ENCODE measurements around the gene CEP128. TPM values are rescaled to one million over a fixed set of nuclear protein-coding genes. Genes with fewer than 3 reads are reported as not detected.

The CEP128 gene
- total and polyA plus RNA-seq, 2 donors = 2.1 to 14.3 TPM

GRCh38 chr14:80768646-80769045 is 172.9 kb downstream of the CEP128 start:
- Histone ChIP-seq H3K4me3 (ENCODE audit: low read depth, low read length) (no peak overlapping the region), H3K4me1 (ENCODE audit: insufficient read depth) (no peaks in the 10 kb centered on the region), H3K27ac (ENCODE audit: low read depth) (no peak overlapping the region), H3K36me3 (ENCODE audit: insufficient read depth) (no peaks in the 10 kb centered on the region)
- DNase-seq (ENCODE audit: extremely low spot score) = no peak
- WGBS = 85% methylated on average over 3 of the region's 3 CpGs

- DNase-seq (ENCODE audit: extremely low spot score) = no peak
- Histone ChIP-seq H3K4me1 (ENCODE audit: insufficient read depth) (no peaks in the 10 kb centered on the region), H3K4me3 (ENCODE audit: low read depth, low read length) (no peak overlapping the region), H3K36me3 (ENCODE audit: insufficient read depth) (no peaks in the 10 kb centered on the region), H3K27ac (ENCODE audit: low read depth) (no peak overlapping the region)
- 90% methylated on average over 6 of the region's 6 CpGs for WGBS
Observed at GRCh38 chr14:80764921-80765507, 176.5 kb downstream of the CEP128 start.

DNA sequence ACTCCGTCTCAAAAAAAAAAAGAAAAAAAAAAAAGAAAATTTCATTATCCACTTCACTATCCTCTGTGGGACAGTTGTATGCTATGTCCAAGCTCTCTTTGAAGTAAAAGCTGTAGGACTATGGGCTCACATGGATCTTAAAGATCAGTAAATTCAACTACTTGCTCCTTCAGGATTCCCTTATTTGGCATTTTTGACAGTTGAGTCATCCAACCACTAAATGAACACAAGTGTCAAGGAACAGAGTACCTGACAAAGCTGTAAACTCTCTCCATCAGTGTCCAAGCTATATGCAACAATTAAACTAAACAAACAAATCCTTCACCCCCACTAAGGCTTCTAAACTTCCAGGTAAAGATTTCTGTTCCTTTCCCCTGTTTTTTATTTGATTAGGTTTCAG is 177.0 kb downstream of the CEP128 start:
- Histone ChIP-seq H3K36me3 (ENCODE audit: insufficient read depth) (no peaks in the 10 kb centered on the region), H3K27ac (ENCODE audit: low read depth) (no peak overlapping the region), H3K4me1 (ENCODE audit: insufficient read depth) (no peaks in the 10 kb centered on the region), H3K4me3 (ENCODE audit: low read depth, low read length) (no peak overlapping the region)
- 100% methylated on average over 1 of the region's 1 CpG for WGBS
- no peak for DNase-seq (ENCODE audit: extremely low spot score)

GRCh38 chr14:80762641-80763228 is 178.8 kb downstream of the CEP128 start:
- no peaks in the 10 kb centered on the region for H3K36me3 ChIP-seq (ENCODE audit: insufficient read depth)
- no peaks in the 10 kb centered on the region for H3K4me1 ChIP-seq (ENCODE audit: insufficient read depth)
- no peak overlapping the region for H3K4me3 ChIP-seq (ENCODE audit: low read depth, low read length)
- H3K27ac ChIP-seq (ENCODE audit: low read depth) = no peak overlapping the region
- 98% methylated on average over 3 of the region's 3 CpGs for WGBS
- no peak for DNase-seq (ENCODE audit: extremely low spot score)

DNA sequence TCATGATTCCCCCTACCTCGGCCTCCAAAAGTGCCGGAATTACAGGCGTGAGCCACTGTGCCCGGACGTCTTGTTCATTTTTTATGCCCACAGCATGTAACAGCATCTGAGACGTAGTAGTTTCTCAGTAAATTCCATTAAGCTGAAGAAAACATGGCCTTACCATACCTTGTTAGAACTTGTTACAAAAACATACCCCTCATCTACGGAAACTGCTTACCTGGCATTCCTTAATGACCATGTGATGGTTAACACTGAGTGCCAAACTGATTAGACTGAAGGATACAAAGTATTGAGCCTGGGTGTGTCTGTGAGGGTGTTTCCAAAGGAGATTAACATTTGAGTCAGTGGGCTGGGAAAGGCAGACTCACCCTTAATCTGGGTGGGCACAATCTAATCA is 186.8 kb downstream of the CEP128 start:
- DNase-seq (ENCODE audit: extremely low spot score) = no peak
- Histone ChIP-seq H3K4me3 (ENCODE audit: low read depth, low read length) (no peak overlapping the region), H3K4me1 (ENCODE audit: insufficient read depth) (no peaks in the 10 kb centered on the region), H3K27ac (ENCODE audit: low read depth) (no peak overlapping the region), H3K36me3 (ENCODE audit: insufficient read depth) (no peaks in the 10 kb centered on the region)
- WGBS = 97% methylated on average over 7 of the region's 7 CpGs

- Histone ChIP-seq H3K4me3 (ENCODE audit: low read depth, low read length) (no peak overlapping the region), H3K36me3 (ENCODE audit: insufficient read depth) (no peaks in the 10 kb centered on the region), H3K4me1 (ENCODE audit: insufficient read depth) (no peaks in the 10 kb centered on the region), H3K27ac (ENCODE audit: low read depth) (no peak overlapping the region)
- WGBS = 92% methylated on average over 1 of the region's 1 CpG
- DNase-seq (ENCODE audit: extremely low spot score) = no peak
Observed at GRCh38 chr14:80751285-80751684, 190.3 kb downstream of the CEP128 start.

GRCh38 chr14:80726211-80726610 is 215.3 kb downstream of the CEP128 start:
- Histone ChIP-seq H3K36me3 (ENCODE audit: insufficient read depth) (no peaks in the 10 kb centered on the region), H3K27ac (ENCODE audit: low read depth) (no peak overlapping the region), H3K4me3 (ENCODE audit: low read depth, low read length) (no peak overlapping the region), H3K4me1 (ENCODE audit: insufficient read depth) (no peaks in the 10 kb centered on the region)
- whole genome bisulfite sequencing = 97% methylated on average over 1 of the region's 1 CpG
- no peak for DNase-seq (ENCODE audit: extremely low spot score)

- Histone ChIP-seq H3K36me3 (ENCODE audit: insufficient read depth) (no peaks in the 10 kb centered on the region), H3K4me3 (ENCODE audit: low read depth, low read length) (no peak overlapping the region), H3K4me1 (ENCODE audit: insufficient read depth) (no peaks in the 10 kb centered on the region), H3K27ac (ENCODE audit: low read depth) (no peak overlapping the region)
- no peak for DNase-seq (ENCODE audit: extremely low spot score)
- WGBS = 94% methylated on average over 1 of the region's 1 CpG
Observed at GRCh38 chr14:80718940-80719339, 222.6 kb downstream of the CEP128 start.

DNA sequence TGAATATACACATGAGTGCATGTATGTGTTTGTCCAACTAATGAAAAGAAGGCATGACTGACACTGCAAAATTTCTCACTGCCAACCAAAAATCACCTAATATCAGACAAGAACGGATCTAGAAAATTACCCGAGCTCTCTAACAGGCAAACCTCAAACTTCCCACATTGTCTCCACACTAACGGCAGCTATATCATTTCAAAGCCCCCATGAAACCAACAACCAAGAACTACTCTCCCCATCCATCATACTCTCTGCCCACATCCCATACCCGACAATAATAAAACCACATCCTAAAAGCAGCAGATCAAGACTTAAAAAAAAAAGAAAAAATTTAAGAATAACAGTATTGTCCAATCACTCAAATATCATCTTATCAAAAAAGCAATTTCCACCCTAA is 227.1 kb downstream of the CEP128 start:
- Histone ChIP-seq H3K27ac (ENCODE audit: low read depth) (no peak overlapping the region), H3K4me3 (ENCODE audit: low read depth, low read length) (no peak overlapping the region), H3K4me1 (ENCODE audit: insufficient read depth) (no peaks in the 10 kb centered on the region), H3K36me3 (ENCODE audit: insufficient read depth) (no peaks in the 10 kb centered on the region)
- no peak for DNase-seq (ENCODE audit: extremely low spot score)
- WGBS = 85% methylated on average over 4 of the region's 4 CpGs

DNA sequence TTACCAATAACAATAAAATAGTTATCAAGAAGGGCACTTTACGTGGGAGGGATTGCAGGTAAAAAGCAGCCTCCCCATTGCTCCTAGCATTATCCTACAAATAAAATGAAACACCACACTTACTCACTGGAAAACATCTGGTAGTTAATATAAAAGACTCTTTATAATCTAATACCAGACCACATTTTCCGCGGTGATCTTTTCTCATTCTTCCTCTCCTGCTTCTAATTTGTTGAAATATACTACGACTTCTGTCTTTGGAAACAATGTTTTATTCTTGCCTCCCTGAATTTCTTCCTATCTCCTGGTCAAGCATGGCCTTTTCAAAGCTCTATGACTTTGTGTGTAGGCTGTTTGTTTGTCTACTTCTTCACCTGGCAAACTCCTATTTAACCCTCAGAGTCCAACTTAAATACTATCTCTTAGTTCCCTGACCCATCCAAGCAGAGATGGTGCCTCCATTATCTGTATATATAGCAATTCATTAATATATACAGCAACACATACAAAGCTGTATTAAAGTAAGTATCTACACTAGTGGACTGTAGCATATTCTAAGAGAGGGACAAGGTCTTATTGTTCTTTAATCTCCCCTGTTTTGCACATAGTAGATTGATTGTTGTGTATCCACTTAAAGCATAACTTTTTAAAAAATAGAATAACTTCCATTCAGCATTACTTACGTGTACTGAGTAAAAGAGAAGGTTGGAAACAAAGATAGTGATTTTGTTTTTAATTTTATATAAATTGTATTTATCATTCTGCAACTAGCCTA is 228.3 kb downstream of the CEP128 start:
- no peak for DNase-seq (ENCODE audit: extremely low spot score)
- 93% methylated on average over 5 of the region's 5 CpGs for whole genome bisulfite sequencing

GRCh38 chr14:80705241-80705980 is 236.1 kb downstream of the CEP128 start:
- H3K4me1 ChIP-seq (ENCODE audit: insufficient read depth) = no peaks in the 10 kb centered on the region
- H3K36me3 ChIP-seq (ENCODE audit: insufficient read depth) = no peaks in the 10 kb centered on the region
- no peak overlapping the region for H3K27ac ChIP-seq (ENCODE audit: low read depth)
- WGBS = 93% methylated on average over 1 of the region's 1 CpG
- no peak for DNase-seq (ENCODE audit: extremely low spot score)
- no peak overlapping the region for H3K4me3 ChIP-seq (ENCODE audit: low read depth, low read length)

More for the DNA sequence above, 228.3 kb downstream of the CEP128 start:
- Histone ChIP-seq H3K36me3 (ENCODE audit: insufficient read depth) (no peaks in the 10 kb centered on the region), H3K27ac (ENCODE audit: low read depth) (no peak overlapping the region), H3K4me1 (ENCODE audit: insufficient read depth) (no peaks in the 10 kb centered on the region), H3K4me3 (ENCODE audit: low read depth, low read length) (no peak overlapping the region)

GRCh38 chr14:80700601-80701000 is 240.9 kb downstream of the CEP128 start:
- H3K4me3 ChIP-seq (ENCODE audit: low read depth, low read length) = no peak overlapping the region
- DNase-seq (ENCODE audit: extremely low spot score) = no peak
- no peak overlapping the region for H3K27ac ChIP-seq (ENCODE audit: low read depth)
- 97% methylated on average over 1 of the region's 1 CpG for WGBS
- H3K36me3 ChIP-seq (ENCODE audit: insufficient read depth) = no peaks in the 10 kb centered on the region
- no peaks in the 10 kb centered on the region for H3K4me1 ChIP-seq (ENCODE audit: insufficient read depth)

DNA sequence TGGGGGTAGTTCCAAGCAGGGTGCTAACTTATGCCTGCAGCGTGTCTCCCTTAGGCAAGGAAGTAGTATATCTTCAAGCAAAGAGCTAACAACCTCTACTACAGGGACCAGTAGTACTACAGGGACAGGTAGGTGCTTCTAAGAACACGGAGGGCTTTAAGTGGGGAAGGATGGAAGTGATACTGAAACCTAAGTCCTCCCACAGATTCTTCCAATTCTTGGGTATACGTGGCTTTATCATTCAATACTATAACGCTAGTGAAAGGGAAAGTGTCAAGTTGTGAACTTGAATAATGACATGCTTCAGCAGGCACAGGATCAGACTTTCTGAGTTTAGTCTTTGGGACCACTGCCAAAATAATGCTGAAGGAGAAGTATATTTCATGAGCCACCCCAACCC is 241.7 kb downstream of the CEP128 start:
- Histone ChIP-seq H3K36me3 (ENCODE audit: insufficient read depth) (no peaks in the 10 kb centered on the region), H3K4me1 (ENCODE audit: insufficient read depth) (no peaks in the 10 kb centered on the region), H3K4me3 (ENCODE audit: low read depth, low read length) (no peak overlapping the region), H3K27ac (ENCODE audit: low read depth) (no peak overlapping the region)
- WGBS = 75% methylated on average over 4 of the region's 4 CpGs
- DNase-seq (ENCODE audit: extremely low spot score) = no peak

DNA sequence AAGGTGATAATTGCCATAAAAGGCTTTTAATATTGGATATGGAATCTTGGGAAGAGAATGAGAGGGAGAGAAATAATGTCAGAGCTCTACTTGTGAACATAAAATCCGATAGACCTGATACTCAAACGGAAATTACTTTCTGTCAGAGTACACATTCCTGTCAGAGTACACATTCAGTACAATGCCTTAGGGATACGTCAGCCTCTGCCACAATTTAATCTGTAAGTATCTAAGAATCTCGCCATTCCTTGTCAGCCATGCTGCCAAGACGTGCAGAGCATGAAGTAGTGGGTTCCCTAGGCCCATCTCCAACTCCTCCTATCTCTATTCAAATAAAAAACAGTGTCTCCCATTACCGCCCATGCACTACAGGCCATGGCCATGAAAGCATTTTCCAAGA is 242.6 kb downstream of the CEP128 start:
- no peaks in the 10 kb centered on the region for H3K4me1 ChIP-seq (ENCODE audit: insufficient read depth)
- DNase-seq (ENCODE audit: extremely low spot score) = no peak
- WGBS = 87% methylated on average over 6 of the region's 6 CpGs
- H3K4me3 ChIP-seq (ENCODE audit: low read depth, low read length) = no peak overlapping the region
- no peak overlapping the region for H3K27ac ChIP-seq (ENCODE audit: low read depth)
- no peaks in the 10 kb centered on the region for H3K36me3 ChIP-seq (ENCODE audit: insufficient read depth)
